Measurements from ENCODE around the gene CASZ1. TPM values are rescaled to one million over a fixed set of nuclear protein-coding genes. Genes with fewer than 3 reads are reported as not detected.
A peak's percentile ranks its signal among the peaks of the same experiment; 100 is the strongest.

The CASZ1 gene
- total and polyA plus RNA-seq, 9 of the 15 experiments (the other 6 are each of a cell fraction or from before 2014, with no cell fraction given), result 0.01 to 4.0 (median 0.76) TPM; not detected in 1

GRCh38 chr1:10684221-10684620 is 112.2 kb downstream of the CASZ1 start:
- in situ Hi-C loops (cut with MboI), result no loop called here

More at GRCh38 chr1:10684221-10684620, 112.2 kb downstream of the CASZ1 start:
- ChIA-PET POLR2A (interaction anchor here (0.6 kb wide), 2 partner anchors 175 to 232 kb away, joined by 3 to 4 read pairs; no protein-coding TSS in a partner anchor), CTCF (ENCODE audit: low intra/inter-chr PET ratio) (no interaction called here)
- H2AFZ ChIP-seq (ENCODE audit: low read depth, low read length), result no peak overlapping the region
- WGBS (ENCODE audit: insufficient coverage, low coverage, missing lambda C conversion rate), result 27% methylated on average over 7 of the region's 10 CpGs
- no peaks in the 10 kb centered on the region for H3K9me3 ChIP-seq (replicated peaks; ENCODE audit: control insufficient read depth, insufficient read depth, low read depth, low read length)
- H3K4me1 ChIP-seq (replicated peaks in 1 of 2; ENCODE audit: control insufficient read depth in 2 of 2, insufficient read depth in 2 of 2, low read length in 2 of 2), result peaks cover 6 to 46% of the 10 kb centered on the region in 2 experiments; a peak in 3 of 5 replicates
- H3K4me2 ChIP-seq (ENCODE audit: insufficient read depth, low read length), result no peak overlapping the region
- FAIRE-seq (no peak), ATAC-seq (no peak), DNase-seq (ENCODE audit: extremely low read depth in 1 of 4, low spot score in 3 of 4) (no peak)
- H3K36me3 ChIP-seq (ENCODE audit: control insufficient read depth, insufficient read depth, low read length), result no peaks in the 10 kb centered on the region
- intact Hi-C loops (cut with micrococcal nuclease), result no loop called here
- peaks cover 30% of the 10 kb centered on the region for H4K20me1 ChIP-seq (replicated peaks; ENCODE audit: control insufficient read depth, insufficient read depth, low read length)
- H3K4me3 ChIP-seq, result no peak overlapping the region
- H3K9me1 ChIP-seq (ENCODE audit: control insufficient read depth, insufficient read depth, low read length), result no peaks in the 10 kb centered on the region
- H3K9ac ChIP-seq (ENCODE audit: insufficient read depth in 1 of 2, low read depth in 2 of 2, low read length in 2 of 2), result no peak overlapping the region
- H3K79me2 ChIP-seq (ENCODE audit: control insufficient read depth, insufficient read depth, low read length), result no peaks in the 10 kb centered on the region
- no peak overlapping the region for H3K27ac ChIP-seq (ENCODE audit: extremely low read depth, low read depth, low read length)
- no TSS peak for BruUV-seq (replicated peaks)
- TF ChIP-seq ZBTB33 (CRISPR knock-in tag; IDR thresholded peaks at IDR 0.05) (peak; percentile 70), ZNF197 (CRISPR knock-in tag; IDR thresholded peaks at IDR 0.05; ENCODE audit: low read depth) (no peak)
- H3K27me3 ChIP-seq (ENCODE audit: control insufficient read depth in 2 of 2, insufficient read depth in 2 of 2, low read length in 2 of 2), result peaks cover 22 to 45% of the 10 kb centered on the region in 2 experiments; a peak in 4 of 5 replicates
